OCI-LY1 (cell line): ENCODE data around the gene TPPP.

Experiments used
- H2AFZ ChIP-seq: fragments of 200-600 bp; sonication (generic), shearing (Covaris generic); 2 replicates; pipeline ENCODE4 v1.6.0; 2014; ENCODE audit warnings: antibody characterized with exemption, mild to moderate bottlenecking, low read length
- H3F3A ChIP-seq: fragments of 200-600 bp; sonication (generic), shearing (Covaris generic); 2 replicates; pipeline ENCODE4 v1.6.0; 2014; ENCODE audit warnings: mild to moderate bottlenecking, antibody characterized with exemption, low read length, moderate library complexity; ENCODE audit not compliant: insufficient read depth
- H3K27ac ChIP-seq: fragments of 200-600 bp; sonication (generic); 2 replicates; pipeline ENCODE4 v1.5.1; 2014; ENCODE audit warnings: low read length, mixed run types, mild to moderate bottlenecking, low read depth; ENCODE audit not compliant: poor library complexity, severe bottlenecking
- H3K27me3 ChIP-seq: fragments of 200-600 bp; sonication (generic); 2 replicates; pipeline ENCODE4 v1.6.0; 2014; ENCODE audit warnings: antibody characterized with exemption, mild to moderate bottlenecking, low read length, moderate library complexity; ENCODE audit not compliant: insufficient read depth
- H3K36me3 ChIP-seq: fragments of 200-600 bp; sonication (generic); 2 replicates; pipeline ENCODE4 v1.6.1; 2014; ENCODE audit warnings: mild to moderate bottlenecking, antibody characterized with exemption, low read length, moderate library complexity, mixed read lengths; ENCODE audit not compliant: insufficient read depth
- H3K4me1 ChIP-seq: fragments of 200-600 bp; sonication (generic); 2 replicates; pipeline ENCODE4 v1.5.1; 2014; ENCODE audit warnings: mild to moderate bottlenecking, low read length, moderate library complexity; ENCODE audit not compliant: insufficient read depth, severe bottlenecking
- H3K4me2 ChIP-seq: fragments of 200-600 bp; sonication (generic), shearing (Covaris generic); 2 replicates; pipeline ENCODE4 v1.6.1; 2014; ENCODE audit warnings: low read length
- H3K4me3 ChIP-seq: fragments of 200-600 bp; sonication (generic); 2 replicates; pipeline ENCODE4 v1.5.1; 2014; ENCODE audit warnings: low read length, low read depth, mild to moderate bottlenecking, mixed read lengths; ENCODE audit not compliant: poor library complexity, severe bottlenecking
- H3K79me2 ChIP-seq: fragments of 200-600 bp; shearing (Covaris generic); 2 replicates; pipeline ENCODE4 v1.6.1; 2016; ENCODE audit warnings: mixed run types, low read length, mixed read lengths; ENCODE audit not compliant: insufficient read depth
- H3K9ac ChIP-seq: fragments of 200-600 bp; sonication (generic), shearing (Covaris generic); 2 replicates; pipeline ENCODE4 v1.6.1; 2014; ENCODE audit warnings: mild to moderate bottlenecking, low read length, mixed read lengths
- H3K9me2 ChIP-seq: fragments of 200-600 bp; sonication (generic), shearing (Covaris generic); 2 replicates; pipeline ENCODE4 v1.6.1; 2014; ENCODE audit warnings: low read depth, mild to moderate bottlenecking, low read length, mixed read lengths
- H3K9me3 ChIP-seq: fragments of 200-600 bp; shearing (Covaris generic); 2 replicates; pipeline ENCODE4 v1.6.1; 2014; ENCODE audit warnings: low read length, mixed read lengths
- H4K20me1 ChIP-seq: fragments of 200-600 bp; sonication (generic), shearing (Covaris generic); 2 replicates; pipeline ENCODE4 v1.6.0; 2016; ENCODE audit warnings: mild to moderate bottlenecking, low read length; ENCODE audit not compliant: insufficient read depth
- CTCF ChIP-seq: fragments of 200-600 bp; sonication (generic), shearing (Covaris generic); IDR thresholded peaks from 2 replicates; pipeline ENCODE4 v1.5.1; 2017; ENCODE audit warnings: mild to moderate bottlenecking, antibody characterized with exemption, low read length, moderate library complexity, mixed read lengths
- EZH2 ChIP-seq: fragments of 200-600 bp; sonication (generic), shearing (Covaris generic); IDR thresholded peaks from 2 replicates; pipeline ENCODE4 v1.8.0; 2017; ENCODE audit warnings: borderline replicate concordance, mixed run types, mild to moderate bottlenecking, antibody characterized with exemption, low read length, moderate library complexity, mixed read lengths

Gene TPPP

DNA sequence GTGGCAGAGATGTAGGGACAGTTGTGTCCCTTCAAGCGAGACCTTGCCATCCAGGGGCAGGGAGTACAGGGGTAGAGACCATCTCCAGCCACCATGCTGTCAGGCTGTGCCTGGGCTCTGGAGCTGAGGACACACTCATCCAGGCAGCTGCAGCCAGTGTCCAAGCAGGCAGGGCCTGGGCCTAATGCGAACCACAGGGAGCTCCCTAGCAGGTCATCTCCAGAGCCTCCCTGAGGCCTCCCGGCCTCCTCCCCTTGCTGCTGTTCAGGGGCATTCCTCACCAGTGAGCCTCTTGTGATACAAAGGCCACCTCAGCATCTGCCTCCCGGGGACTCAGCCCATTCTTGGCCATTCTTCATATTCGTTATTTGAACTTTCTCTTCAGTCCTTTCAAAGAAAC is 35.0 kb downstream of the TPPP start:
- Histone ChIP-seq H3K4me1 (no peaks in the 10 kb centered on the region), H4K20me1 (no peaks in the 10 kb centered on the region), H3K4me3 (no peak overlapping the region), H3K4me2 (no peak overlapping the region), H3K9ac (no peak overlapping the region), H3K36me3 (peaks cover 50% of the 10 kb centered on the region), H3K9me2 (no peaks in the 10 kb centered on the region), H2AFZ (no peak overlapping the region), H3K9me3 (no peaks in the 10 kb centered on the region), H3K79me2 (no peaks in the 10 kb centered on the region), H3F3A (no peaks in the 10 kb centered on the region), H3K27me3 (no peaks in the 10 kb centered on the region), H3K27ac (no peak overlapping the region)
- TF ChIP-seq EZH2: no peak
- no peak for TF ChIP-seq CTCF

DNA sequence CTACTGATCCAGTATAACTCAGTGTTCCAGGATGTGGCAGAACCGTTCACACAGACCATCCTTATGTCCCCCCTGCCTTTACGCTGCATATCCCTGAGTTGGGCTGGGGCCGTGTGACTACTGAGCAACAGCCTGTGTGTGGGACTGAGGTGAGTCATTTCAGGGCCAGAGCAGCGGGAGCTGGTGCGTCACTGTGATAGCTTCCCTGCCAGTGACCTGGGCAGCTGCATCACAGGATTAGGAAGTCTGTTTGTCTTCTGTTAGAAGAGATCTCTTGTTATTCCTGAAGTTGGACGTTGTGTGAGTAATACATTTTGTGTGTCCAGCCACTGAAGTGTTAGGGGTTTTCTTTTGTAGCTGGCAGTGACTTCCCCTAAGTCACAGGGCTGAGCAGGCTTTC is 35.6 kb downstream of the TPPP start:
- TF ChIP-seq CTCF: no peak
- no peak for TF ChIP-seq EZH2
- peaks cover 55% of the 10 kb centered on the region for H3K36me3 ChIP-seq
- no peaks in the 10 kb centered on the region for H3K9me3 ChIP-seq
- no peak overlapping the region for H3K4me2 ChIP-seq
- H3K79me2 ChIP-seq: no peaks in the 10 kb centered on the region
- no peaks in the 10 kb centered on the region for H4K20me1 ChIP-seq
- H3K9me2 ChIP-seq: no peaks in the 10 kb centered on the region
- no peaks in the 10 kb centered on the region for H3K27me3 ChIP-seq
- H3F3A ChIP-seq: no peaks in the 10 kb centered on the region
- no peak overlapping the region for H2AFZ ChIP-seq
- no peak overlapping the region for H3K27ac ChIP-seq
- no peaks in the 10 kb centered on the region for H3K4me1 ChIP-seq
- H3K4me3 ChIP-seq: no peak overlapping the region
- no peak overlapping the region for H3K9ac ChIP-seq

DNA sequence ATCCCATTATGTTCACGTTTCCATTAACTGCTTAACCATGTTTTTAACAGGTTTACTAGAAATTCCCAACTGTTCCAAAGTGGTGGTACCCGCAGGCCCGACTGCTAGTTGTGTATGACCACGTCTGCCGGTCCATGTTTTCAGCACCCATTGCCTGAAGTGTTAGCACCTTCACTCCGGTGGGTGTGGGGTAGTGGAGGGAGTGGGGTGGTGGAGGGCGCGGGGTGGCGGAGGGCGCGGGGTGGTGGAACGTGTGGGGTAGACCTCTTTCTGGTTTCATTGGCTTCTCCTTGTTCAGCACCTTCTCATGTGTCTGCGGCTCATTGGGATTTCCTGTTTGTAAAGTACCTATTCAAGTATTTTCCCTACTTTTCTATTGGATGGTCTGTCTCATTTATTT is 37.7 kb downstream of the TPPP start:
- no peaks in the 10 kb centered on the region for H3K9me2 ChIP-seq
- H2AFZ ChIP-seq: no peak overlapping the region
- no peak overlapping the region for H3K4me2 ChIP-seq
- no peak for TF ChIP-seq EZH2
- TF ChIP-seq CTCF: no peak
- peaks cover 66% of the 10 kb centered on the region for H3K36me3 ChIP-seq
- H3K4me1 ChIP-seq: no peaks in the 10 kb centered on the region
- H3K4me3 ChIP-seq: no peak overlapping the region
- no peak overlapping the region for H3K27ac ChIP-seq
- H3K27me3 ChIP-seq: no peaks in the 10 kb centered on the region
- no peaks in the 10 kb centered on the region for H4K20me1 ChIP-seq
- no peaks in the 10 kb centered on the region for H3K79me2 ChIP-seq
- H3F3A ChIP-seq: no peaks in the 10 kb centered on the region
- H3K9me3 ChIP-seq: no peaks in the 10 kb centered on the region
- H3K9ac ChIP-seq: no peak overlapping the region
